Transverse colon (tissue), 4 donors: Measurements from ENCODE around the gene SEMA5B.

Source experiments
- POLR2A ChIP-seq: fragments of 450-650 bp; IDR thresholded peaks from one replicate; pipeline ENCODE4 v1.6.1; 2016; ENCODE audit warnings: antibody characterized with exemption, mild to moderate bottlenecking, moderate library complexity
- POLR2AphosphoS5 ChIP-seq, 3 donors: sonication (generic); formaldehyde crosslinking; IDR thresholded peaks; one replicate each; pipeline ENCODE4 v1.6.1; 2016; ENCODE audit warnings: antibody characterized with exemption in 3 of 3
- TF ChIP-seq, protein P1 (sequence below), 5 experiments: fragments of 200-600 bp in 3 of 5; fragments of 450-650 bp in 2 of 5; sonication (generic) in 3 of 5; IDR thresholded peaks; 1 replicate in 2 of 5; 2 replicates in 3 of 5; pipeline ENCODE4 v1.5.1; 2016 to 2017; ENCODE audit warnings: antibody characterized with exemption in 5 of 5, inconsistent platforms in 3 of 5, mild to moderate bottlenecking in 2 of 5, moderate library complexity in 1 of 5

DNA sequence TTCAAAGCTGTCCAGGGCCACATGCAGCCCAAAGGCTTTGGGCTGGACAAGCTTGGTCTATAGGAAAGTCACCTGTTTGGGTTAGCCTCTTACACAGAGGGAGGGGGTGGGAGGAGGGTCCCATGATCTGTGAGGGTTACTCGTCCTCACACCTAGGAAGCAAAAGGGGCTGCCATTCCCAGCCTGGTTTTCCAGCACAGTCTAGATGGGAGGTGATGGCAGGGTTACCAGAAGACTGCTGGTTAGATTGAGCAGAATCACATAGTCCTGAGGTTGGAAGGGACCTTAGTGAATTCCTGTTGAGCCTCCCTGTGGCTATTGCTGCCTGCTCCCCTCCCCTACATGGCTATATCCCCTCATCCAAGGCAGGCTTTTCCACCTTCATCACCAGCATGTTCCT lies 101.8 kb downstream of the SEMA5B start:
- no peak for TF ChIP-seq POLR2A
- TF ChIP-seq, protein P1, sequence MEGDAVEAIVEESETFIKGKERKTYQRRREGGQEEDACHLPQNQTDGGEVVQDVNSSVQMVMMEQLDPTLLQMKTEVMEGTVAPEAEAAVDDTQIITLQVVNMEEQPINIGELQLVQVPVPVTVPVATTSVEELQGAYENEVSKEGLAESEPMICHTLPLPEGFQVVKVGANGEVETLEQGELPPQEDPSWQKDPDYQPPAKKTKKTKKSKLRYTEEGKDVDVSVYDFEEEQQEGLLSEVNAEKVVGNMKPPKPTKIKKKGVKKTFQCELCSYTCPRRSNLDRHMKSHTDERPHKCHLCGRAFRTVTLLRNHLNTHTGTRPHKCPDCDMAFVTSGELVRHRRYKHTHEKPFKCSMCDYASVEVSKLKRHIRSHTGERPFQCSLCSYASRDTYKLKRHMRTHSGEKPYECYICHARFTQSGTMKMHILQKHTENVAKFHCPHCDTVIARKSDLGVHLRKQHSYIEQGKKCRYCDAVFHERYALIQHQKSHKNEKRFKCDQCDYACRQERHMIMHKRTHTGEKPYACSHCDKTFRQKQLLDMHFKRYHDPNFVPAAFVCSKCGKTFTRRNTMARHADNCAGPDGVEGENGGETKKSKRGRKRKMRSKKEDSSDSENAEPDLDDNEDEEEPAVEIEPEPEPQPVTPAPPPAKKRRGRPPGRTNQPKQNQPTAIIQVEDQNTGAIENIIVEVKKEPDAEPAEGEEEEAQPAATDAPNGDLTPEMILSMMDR (IDR thresholded peaks at IDR 0.05), result no peak
- no peak for TF ChIP-seq POLR2AphosphoS5 (IDR thresholded peaks at IDR 0.05)
